Measurements from ENCODE around the gene POLDIP3.
"Not testable (repeated sequence)": the region's sequence is repeated elsewhere in the genome, so short reads cannot be mapped to it uniquely, and the experiment has no call there.

POLDIP3 gene

GRCh38 chr22:42617155-42617983 lies 2.7 kb upstream of the POLDIP3 start:
- DNase-seq (ENCODE audit: low read depth), result no peak

- not testable (repeated sequence) for DNase-seq (ENCODE audit: low read depth)
These were observed 1.1 kb upstream of the POLDIP3 start for GRCh38 chr22:42615860-42616175.

- DNase-seq (ENCODE audit: low read depth), result peak; percentile 84
These were observed 593 bp upstream of the POLDIP3 start for GRCh38 chr22:42615092-42615859.

- no peak for DNase-seq (ENCODE audit: low read depth)
These were observed 796 bp downstream of the POLDIP3 start for GRCh38 chr22:42613872-42614301.

- DNase-seq (ENCODE audit: low read depth), result no peak
These were observed 2.3 kb downstream of the POLDIP3 start for GRCh38 chr22:42612336-42612735.

- no peak for DNase-seq (ENCODE audit: low read depth)
These were observed 3.6 kb downstream of the POLDIP3 start for GRCh38 chr22:42611051-42611450.

GRCh38 chr22:42610186-42610585 lies 4.5 kb downstream of the POLDIP3 start:
- no peak for DNase-seq (ENCODE audit: low read depth)

- no peak for DNase-seq (ENCODE audit: low read depth)
These were observed 5.8 kb downstream of the POLDIP3 start for GRCh38 chr22:42608823-42609361.

- DNase-seq (ENCODE audit: low read depth), result no peak
These were observed 6.4 kb downstream of the POLDIP3 start for GRCh38 chr22:42608136-42608822.

- not testable (repeated sequence) for DNase-seq (ENCODE audit: low read depth)
These were observed 7.0 kb downstream of the POLDIP3 start for GRCh38 chr22:42607641-42608040.

GRCh38 chr22:42604403-42604802 lies 10.3 kb downstream of the POLDIP3 start:
- no peak for DNase-seq (ENCODE audit: low read depth)

- DNase-seq (ENCODE audit: low read depth), result no peak
These were observed 11.3 kb downstream of the POLDIP3 start for GRCh38 chr22:42603427-42603826.

GRCh38 chr22:42602470-42602869 lies 12.2 kb downstream of the POLDIP3 start:
- DNase-seq (ENCODE audit: low read depth), result no peak

GRCh38 chr22:42601879-42602465 lies 12.7 kb downstream of the POLDIP3 start:
- no peak for DNase-seq (ENCODE audit: low read depth)

- DNase-seq (ENCODE audit: low read depth), result no peak
These were observed 17.7 kb downstream of the POLDIP3 start for GRCh38 chr22:42596863-42597530.

- DNase-seq (ENCODE audit: low read depth), result no peak
These were observed 18.3 kb downstream of the POLDIP3 start for GRCh38 chr22:42596336-42596735.

- no peak for DNase-seq (ENCODE audit: low read depth)
These were observed 19.2 kb downstream of the POLDIP3 start for GRCh38 chr22:42595434-42595833.

GRCh38 chr22:42591987-42592386 lies 22.7 kb downstream of the POLDIP3 start:
- no peak for DNase-seq (ENCODE audit: low read depth)

GRCh38 chr22:42587588-42588175 lies 27.0 kb downstream of the POLDIP3 start:
- no peak for DNase-seq (ENCODE audit: low read depth)

GRCh38 chr22:42586381-42586780 lies 28.3 kb downstream of the POLDIP3 start:
- no peak for DNase-seq (ENCODE audit: low read depth)

- no peak for DNase-seq (ENCODE audit: low read depth)
These were observed 29.6 kb downstream of the POLDIP3 start for GRCh38 chr22:42585096-42585495.
